GM06990 (cell line): Measurements from ENCODE around the gene RARG.
"Not testable (repeated sequence)": the region's sequence is repeated elsewhere in the genome, so short reads cannot be mapped to it uniquely, and the experiment has no call there.

Source experiments
- DNase-seq: peaks from one replicate; pipeline ENCODE4 v3.0.0-alpha.2; 2011; ENCODE audit not compliant: insufficient read length; ENCODE audit errors: extremely low read depth
- H3K27me3 ChIP-seq: replicated peaks from 2 replicates; pipeline ENCODE4 v1.6.0; 2011; ENCODE audit warnings: low read length; ENCODE audit not compliant: control insufficient read depth, insufficient read depth
- H3K36me3 ChIP-seq: 2 replicates; pipeline ENCODE4 v1.5.1; 2011; ENCODE audit warnings: low read length; ENCODE audit not compliant: control insufficient read depth, insufficient read depth
- H3K4me3 ChIP-seq: replicated peaks from 2 replicates; pipeline ENCODE4 v1.5.1; 2011; ENCODE audit warnings: low read depth, mild to moderate bottlenecking, control low read depth, low read length
- TF ChIP-seq, protein P1 (sequence below): IDR thresholded peaks from 2 replicates; pipeline ENCODE4 v1.5.1; 2011; ENCODE audit warnings: low read length, control low read depth, mild to moderate bottlenecking, inconsistent platforms; ENCODE audit not compliant: insufficient read depth, poor library complexity, severe bottlenecking

The RARG gene

DNA sequence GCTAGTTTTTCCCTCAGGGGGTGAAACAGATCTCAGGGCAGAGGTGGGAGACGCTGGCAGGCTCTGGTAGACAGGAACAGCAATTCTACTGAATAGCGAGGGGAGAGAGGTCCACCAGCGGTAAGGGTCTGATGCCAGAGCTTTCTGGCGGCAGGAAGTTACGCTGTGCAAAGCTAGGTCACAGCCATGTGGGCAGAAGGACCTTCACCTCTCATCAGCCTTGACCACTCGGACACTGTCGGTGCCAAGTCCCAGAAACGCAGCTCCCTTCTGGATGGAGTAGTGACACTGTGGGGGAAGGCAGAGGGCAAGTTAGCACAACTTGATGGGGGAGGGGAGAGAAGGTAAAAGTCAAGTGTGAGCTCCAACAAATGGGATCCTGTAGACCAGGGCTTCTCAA, 61.8 kb downstream of the RARG start:
- no peak for DNase-seq
- TF ChIP-seq, protein P1, sequence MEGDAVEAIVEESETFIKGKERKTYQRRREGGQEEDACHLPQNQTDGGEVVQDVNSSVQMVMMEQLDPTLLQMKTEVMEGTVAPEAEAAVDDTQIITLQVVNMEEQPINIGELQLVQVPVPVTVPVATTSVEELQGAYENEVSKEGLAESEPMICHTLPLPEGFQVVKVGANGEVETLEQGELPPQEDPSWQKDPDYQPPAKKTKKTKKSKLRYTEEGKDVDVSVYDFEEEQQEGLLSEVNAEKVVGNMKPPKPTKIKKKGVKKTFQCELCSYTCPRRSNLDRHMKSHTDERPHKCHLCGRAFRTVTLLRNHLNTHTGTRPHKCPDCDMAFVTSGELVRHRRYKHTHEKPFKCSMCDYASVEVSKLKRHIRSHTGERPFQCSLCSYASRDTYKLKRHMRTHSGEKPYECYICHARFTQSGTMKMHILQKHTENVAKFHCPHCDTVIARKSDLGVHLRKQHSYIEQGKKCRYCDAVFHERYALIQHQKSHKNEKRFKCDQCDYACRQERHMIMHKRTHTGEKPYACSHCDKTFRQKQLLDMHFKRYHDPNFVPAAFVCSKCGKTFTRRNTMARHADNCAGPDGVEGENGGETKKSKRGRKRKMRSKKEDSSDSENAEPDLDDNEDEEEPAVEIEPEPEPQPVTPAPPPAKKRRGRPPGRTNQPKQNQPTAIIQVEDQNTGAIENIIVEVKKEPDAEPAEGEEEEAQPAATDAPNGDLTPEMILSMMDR = no peak
- no peaks in the 10 kb centered on the region for H3K27me3 ChIP-seq
- no peak overlapping the region for H3K4me3 ChIP-seq
- peaks cover 1% of the 10 kb centered on the region; the same call in 1 of the 2 replicates for H3K36me3 ChIP-seq

DNA sequence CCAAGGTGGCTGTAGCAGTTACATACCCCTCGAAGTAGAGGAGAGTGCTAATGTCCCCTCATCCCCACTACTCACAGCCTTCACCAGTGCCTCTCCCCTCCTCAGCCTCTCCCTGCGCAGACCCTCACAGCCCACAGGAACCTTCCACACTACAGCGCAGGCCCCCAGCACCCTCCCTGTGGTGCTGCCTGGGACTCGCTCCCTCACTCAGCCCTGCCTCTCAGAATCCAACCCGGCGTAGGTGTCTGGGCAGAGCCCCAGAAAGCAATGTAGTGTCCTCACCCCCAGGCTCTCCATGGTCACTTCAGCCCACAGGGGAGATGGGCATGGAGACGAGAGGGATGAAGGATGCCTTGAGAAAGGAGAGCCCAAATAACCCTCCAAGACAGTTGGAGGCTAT, 62.4 kb downstream of the RARG start:
- no peaks in the 10 kb centered on the region for H3K27me3 ChIP-seq
- TF ChIP-seq, protein P1 = no peak
- H3K36me3 ChIP-seq = peaks cover 1% of the 10 kb centered on the region; the same call in 1 of the 2 replicates
- no peak for DNase-seq
- no peak overlapping the region for H3K4me3 ChIP-seq

DNA sequence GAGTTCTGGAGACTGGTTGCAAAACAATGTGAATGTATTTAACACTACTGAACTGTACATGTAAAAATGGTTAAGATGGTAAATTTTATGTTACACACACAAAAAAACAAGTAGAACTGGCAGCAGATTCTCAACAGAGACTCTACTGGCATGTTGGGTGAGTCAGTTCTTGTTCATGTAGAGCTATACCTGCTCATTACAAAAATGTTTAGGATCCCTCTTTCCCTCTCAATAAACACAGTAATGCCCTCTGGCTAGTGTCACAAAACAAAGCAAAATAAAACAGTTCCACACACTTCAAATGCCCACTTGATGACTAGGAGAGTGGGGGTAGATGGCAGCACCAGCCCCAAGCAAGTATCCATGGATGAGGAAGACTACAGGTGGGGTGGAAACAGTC, 65.2 kb downstream of the RARG start:
- TF ChIP-seq, protein P1 = no peak
- no peak overlapping the region for H3K4me3 ChIP-seq
- peaks cover 1% of the 10 kb centered on the region; the same call in 1 of the 2 replicates for H3K36me3 ChIP-seq
- H3K27me3 ChIP-seq = no peaks in the 10 kb centered on the region
- DNase-seq = no peak

GRCh38 chr12:53163008-53163407, 69.0 kb downstream of the RARG start:
- not testable (repeated sequence) for DNase-seq, H3K4me3 ChIP-seq, H3K27me3 ChIP-seq, H3K36me3 ChIP-seq

DNA sequence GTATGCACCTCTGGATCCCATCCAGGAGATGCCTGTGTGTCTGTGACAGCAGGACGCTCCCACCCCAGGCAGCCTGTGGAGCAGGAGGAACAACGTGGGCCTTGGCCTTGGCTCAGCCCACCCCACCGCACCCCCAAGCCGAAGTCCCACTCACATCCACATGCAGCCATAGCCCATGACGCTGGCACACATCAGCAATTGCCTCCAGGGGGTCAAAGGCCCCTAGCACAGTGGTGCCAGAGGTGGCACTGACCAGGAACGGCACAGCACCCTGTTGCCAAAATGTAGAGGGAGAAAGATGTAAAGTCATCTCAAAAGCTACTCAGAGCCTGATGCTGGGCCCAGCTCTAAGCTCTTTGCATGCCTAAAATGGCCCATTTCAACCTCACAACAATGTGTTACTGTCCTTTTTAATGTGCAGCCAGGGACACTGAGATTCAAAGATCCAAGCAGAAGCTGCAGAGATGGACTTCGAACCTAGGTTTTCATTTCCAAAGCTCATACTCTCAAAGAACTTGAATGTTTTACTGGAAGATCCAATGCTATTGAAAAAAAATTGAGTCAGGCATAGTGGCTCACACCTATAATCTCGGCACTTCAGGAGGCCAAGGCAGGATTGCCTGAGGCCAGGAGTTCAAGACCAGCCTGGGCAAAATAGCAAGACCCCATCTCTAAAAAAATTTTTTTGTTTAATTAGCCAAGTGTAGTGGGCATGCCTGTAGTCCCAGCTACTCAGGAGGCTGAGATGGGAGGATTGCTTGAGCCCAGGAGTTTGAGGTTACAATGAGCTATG, 70.7 kb downstream of the RARG start:
- Histone ChIP-seq H3K27me3 (no peaks in the 10 kb centered on the region), H3K4me3 (no peak overlapping the region), H3K36me3 (no peaks in the 10 kb centered on the region; the same call in 1 of the 2 replicates)
- TF ChIP-seq, protein P1 = no peak
- DNase-seq = no peak

DNA sequence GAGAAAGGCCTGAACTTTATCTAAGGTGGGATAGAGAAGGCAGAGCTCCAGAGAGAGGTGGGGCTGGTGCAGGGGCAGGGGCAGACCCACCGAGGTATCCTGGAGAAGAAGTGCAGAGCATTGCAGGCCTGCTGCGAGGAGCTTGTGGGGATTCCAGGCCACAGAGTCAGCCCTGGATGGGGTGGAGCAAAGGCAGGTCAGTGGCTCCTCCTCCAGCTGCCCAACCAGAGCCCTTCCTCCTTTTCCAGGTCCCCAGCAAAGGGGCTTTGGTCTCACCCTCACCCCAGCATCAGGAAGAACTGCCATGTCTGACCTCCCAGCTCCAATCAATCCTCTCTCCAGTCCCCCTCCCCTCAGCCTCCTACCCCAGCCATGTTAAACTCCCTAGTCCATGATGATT, 71.3 kb downstream of the RARG start:
- TF ChIP-seq, protein P1 = no peak
- Histone ChIP-seq H3K27me3 (no peaks in the 10 kb centered on the region), H3K4me3 (no peak overlapping the region), H3K36me3 (no peaks in the 10 kb centered on the region; the same call in 1 of the 2 replicates)
- no peak for DNase-seq
